ENCODE data around the gene GNMT. TPM values are rescaled to one million over a fixed set of nuclear protein-coding genes. Genes with fewer than 3 reads are reported as not detected.
"Not testable (repeated sequence)": the region's sequence is repeated elsewhere in the genome, so short reads cannot be mapped to it uniquely, and the experiment has no call there.

Gene GNMT
- total RNA-seq, 1 donor, result 0.63 TPM

DNA sequence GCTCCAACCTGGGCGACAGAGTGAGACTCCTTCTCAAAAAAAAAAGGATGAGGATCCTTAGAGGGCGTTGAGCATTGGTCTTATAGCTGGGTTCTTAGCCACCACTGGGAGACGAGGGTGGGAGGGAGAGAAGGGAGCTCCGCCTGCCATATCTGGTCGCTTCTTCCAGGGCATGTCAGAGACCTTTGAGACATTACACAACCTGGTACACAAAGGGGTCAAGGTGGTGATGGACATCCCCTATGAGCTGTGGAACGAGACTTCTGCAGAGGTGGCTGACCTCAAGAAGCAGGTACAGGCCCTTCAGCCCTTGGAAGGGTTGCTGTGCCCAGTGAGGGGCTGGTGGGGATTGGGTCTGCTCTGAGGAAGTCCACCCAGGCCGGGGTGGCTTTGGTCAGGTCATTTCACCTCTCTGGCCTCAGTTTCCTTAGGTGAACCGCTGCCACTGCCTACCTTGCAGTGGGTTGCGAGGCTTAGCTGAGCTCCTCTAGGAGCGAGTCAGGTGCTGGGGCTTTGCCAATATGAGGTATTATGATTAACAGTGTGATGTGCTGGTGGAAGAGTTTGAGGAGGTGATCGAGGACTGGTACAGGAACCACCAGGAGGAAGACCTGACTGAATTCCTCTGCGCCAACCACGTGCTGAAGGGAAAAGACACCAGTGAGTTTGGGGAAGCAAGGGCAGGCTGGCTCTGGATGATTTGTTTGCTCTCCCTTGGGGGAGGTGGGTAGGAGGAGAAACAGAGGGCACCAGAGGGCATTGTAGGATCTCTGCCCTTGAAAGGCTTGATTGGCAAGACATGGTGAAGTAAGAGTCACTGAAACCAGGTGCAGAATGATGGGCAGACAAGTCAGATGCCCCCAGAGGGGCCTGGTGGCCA lies 22.8 kb upstream of the GNMT start:
- H3K9me3 ChIP-seq (ENCODE audit: low read depth, low read length), result no peaks in the 10 kb centered on the region
- peaks cover 29% of the 10 kb centered on the region for H3K4me1 ChIP-seq (ENCODE audit: insufficient read depth, low read length)
- H3K27me3 ChIP-seq (ENCODE audit: insufficient read depth, low read length), result no peaks in the 10 kb centered on the region
- no peak overlapping the region for H3K4me3 ChIP-seq (ENCODE audit: low read length)

DNA sequence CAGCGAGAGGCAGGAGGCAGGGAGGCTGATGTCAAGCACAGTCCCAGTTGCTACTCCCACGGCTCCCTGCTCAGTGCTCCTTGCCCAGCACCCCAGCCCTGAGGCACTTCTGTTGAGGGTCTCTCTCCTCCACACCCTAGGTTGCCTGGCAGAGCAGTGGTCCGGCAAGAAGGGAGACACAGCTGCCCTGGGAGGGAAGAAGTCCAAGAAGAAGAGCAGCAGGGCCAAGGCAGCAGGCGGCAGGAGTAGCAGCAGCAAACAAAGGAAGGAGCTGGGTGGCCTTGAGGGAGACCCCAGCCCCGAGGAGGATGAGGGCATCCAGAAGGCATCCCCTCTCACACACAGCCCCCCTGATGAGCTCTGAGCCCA lies 22.1 kb upstream of the GNMT start:
- Histone ChIP-seq H3K4me3 (ENCODE audit: low read length) (no peak overlapping the region), H3K4me1 (ENCODE audit: insufficient read depth, low read length) (peaks cover 23% of the 10 kb centered on the region), H3K27me3 (ENCODE audit: insufficient read depth, low read length) (no peaks in the 10 kb centered on the region), H3K9me3 (ENCODE audit: low read depth, low read length) (no peaks in the 10 kb centered on the region)

DNA sequence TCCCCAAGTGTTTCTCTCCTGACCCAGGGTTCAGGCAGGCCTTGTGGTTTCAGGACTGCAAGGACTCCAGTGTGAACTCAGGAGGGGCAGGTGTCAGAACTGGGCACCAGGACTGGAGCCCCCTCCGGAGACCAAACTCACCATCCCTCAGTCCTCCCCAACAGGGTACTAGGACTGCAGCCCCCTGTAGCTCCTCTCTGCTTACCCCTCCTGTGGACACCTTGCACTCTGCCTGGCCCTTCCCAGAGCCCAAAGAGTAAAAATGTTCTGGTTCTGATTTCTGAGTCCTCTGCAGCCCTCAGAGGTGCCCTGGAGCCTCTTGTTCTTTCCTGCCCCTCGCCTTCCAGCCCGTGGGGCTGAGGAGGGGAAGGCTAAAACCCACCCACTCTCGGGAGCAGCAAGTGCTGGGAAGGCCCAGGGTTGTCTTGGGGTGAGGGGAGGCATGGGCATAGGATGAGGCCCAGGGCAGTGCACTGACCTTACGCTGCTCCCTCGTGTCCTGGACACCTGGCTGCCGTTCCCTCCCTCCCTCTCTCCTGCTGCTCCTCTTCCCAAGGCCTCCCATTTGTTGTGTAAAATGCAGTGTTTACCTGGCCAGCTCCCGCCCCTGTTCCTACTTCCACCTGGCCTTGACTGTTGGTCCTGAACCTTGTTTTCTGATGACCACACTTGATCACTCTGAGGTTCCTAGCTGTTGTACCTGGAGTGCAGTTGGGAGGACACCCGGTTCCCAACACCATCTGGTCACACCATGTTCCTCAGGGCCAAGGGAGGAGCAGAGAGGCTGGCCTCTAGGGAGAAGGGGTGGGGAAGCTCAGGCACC lies 21.4 kb upstream of the GNMT start:
- Histone ChIP-seq H3K9me3 (ENCODE audit: low read depth, low read length) (no peaks in the 10 kb centered on the region), H3K4me3 (ENCODE audit: low read length) (no peak overlapping the region), H3K4me1 (ENCODE audit: insufficient read depth, low read length) (peaks cover 16% of the 10 kb centered on the region), H3K27me3 (ENCODE audit: insufficient read depth, low read length) (no peaks in the 10 kb centered on the region)

DNA sequence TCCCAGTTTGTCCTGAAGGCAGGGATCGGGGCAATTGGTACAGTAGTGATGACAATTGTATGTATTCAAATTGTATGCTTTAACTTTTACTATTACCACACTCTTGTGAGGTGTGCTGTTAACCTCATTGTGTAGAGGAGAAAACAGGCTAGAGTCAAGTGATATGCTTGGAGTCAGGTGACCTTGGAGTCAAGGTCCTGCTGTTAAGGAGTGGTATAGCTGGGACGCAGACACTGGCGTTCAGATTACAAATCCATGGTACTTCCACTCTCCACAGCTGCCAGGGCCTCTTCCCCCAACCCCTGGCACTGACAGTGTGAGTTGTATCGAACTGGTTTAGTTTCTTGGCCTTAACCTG lies 20.8 kb upstream of the GNMT start:
- peaks cover 10% of the 10 kb centered on the region for H3K4me1 ChIP-seq (ENCODE audit: insufficient read depth, low read length)
- H3K9me3 ChIP-seq (ENCODE audit: low read depth, low read length), result no peaks in the 10 kb centered on the region
- no peaks in the 10 kb centered on the region for H3K27me3 ChIP-seq (ENCODE audit: insufficient read depth, low read length)
- H3K4me3 ChIP-seq (ENCODE audit: low read length), result no peak overlapping the region

DNA sequence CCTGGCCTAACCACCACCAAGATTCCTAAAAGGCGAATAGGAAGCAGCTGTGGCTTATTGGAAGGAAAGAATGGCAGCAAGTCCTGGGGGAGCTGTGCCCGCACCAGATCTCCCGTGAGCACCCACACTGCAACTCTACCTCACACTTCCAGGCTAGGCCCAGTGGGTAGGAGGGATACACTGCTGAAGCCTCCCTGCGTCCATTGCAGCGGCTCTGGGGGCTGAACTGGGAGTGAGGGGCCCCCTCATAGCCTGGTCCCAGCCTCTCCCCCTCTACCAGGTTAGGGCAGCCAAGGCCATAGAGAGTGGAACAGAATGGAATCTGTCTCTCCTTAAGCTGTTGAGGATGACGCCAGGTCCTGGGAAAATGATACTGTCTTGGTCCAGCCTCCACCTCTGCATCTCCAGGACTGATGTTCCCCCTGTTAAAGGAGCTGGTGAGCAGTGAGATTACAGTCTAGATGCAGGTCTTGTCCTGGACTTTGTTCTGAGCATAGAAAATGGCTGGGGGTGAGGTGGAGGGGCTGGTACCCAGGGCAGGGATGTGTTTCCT lies 20.0 kb upstream of the GNMT start:
- Histone ChIP-seq H3K27me3 (ENCODE audit: insufficient read depth, low read length) (no peaks in the 10 kb centered on the region), H3K4me3 (ENCODE audit: low read length) (no peak overlapping the region), H3K4me1 (ENCODE audit: insufficient read depth, low read length) (peaks cover 3% of the 10 kb centered on the region), H3K9me3 (ENCODE audit: low read depth, low read length) (no peaks in the 10 kb centered on the region)

DNA sequence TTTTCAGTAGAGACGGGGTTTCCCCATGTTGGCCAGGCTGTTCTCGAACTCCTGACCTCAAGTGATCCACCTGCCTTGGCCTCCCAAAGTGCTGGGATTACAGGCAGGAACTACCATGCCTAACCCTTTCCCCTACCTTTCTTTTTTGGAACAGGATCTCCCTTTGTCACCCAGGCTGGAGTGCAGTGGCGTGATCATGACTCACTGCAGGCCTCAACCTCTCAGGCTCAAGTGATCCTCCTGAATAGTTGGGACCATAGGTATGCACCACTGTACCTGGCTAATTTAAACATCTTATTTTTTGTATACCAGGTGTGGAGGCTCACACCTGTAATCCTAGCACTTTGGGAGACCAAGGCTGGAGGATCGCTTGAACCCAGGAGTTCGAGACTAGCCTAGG lies 19.2 kb upstream of the GNMT start:
- not testable (repeated sequence) for H3K4me1 ChIP-seq (ENCODE audit: insufficient read depth, low read length); H3K27me3 ChIP-seq (ENCODE audit: insufficient read depth, low read length); H3K4me3 ChIP-seq (ENCODE audit: low read length); H3K9me3 ChIP-seq (ENCODE audit: low read depth, low read length)

DNA sequence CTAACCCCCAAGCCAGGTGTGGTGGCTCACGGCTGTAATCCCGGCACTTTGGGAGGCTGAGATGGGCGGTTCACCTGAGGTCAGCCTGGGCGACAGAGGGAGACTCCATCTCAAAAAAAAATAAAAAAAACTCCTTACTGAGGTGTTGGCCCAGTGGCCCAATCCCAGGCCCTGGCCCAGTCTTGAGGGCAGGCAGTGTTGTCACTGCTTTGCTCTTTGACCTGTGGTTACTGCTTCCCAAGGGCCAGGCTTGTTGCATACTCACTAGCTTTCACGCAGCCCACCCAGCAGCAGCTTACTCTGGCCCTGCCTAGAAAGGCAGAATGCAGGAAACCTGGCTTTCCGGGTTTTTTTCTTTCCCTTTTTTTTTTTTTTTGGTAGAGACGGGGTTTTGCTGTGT lies 18.1 kb upstream of the GNMT start:
- H3K4me3 ChIP-seq (ENCODE audit: low read length), result no peak overlapping the region
- H3K27me3 ChIP-seq (ENCODE audit: insufficient read depth, low read length), result no peaks in the 10 kb centered on the region
- H3K9me3 ChIP-seq (ENCODE audit: low read depth, low read length), result no peaks in the 10 kb centered on the region
- no peaks in the 10 kb centered on the region for H3K4me1 ChIP-seq (ENCODE audit: insufficient read depth, low read length)

DNA sequence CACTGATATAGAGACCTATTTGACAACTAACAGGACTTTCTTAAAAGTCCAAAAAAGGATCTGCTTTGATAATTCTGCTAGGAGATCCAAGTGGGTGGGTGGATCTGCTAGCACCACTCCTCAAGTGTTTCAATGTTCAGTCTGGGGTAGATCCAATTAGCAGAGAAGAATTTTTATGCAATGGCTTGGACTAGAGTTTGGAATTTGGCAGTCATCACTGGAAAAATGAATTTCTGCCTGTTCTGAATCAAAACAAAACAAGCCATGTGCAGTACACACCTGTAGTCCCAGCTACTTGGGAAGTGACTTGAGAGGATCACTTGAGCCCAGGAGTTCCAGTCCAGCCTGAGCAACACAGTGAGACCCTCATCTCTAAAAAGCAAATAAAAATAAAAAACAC lies 12.6 kb upstream of the GNMT start:
- Histone ChIP-seq H3K4me1 (ENCODE audit: insufficient read depth, low read length) (no peaks in the 10 kb centered on the region), H3K27me3 (ENCODE audit: insufficient read depth, low read length) (no peaks in the 10 kb centered on the region), H3K9me3 (ENCODE audit: low read depth, low read length) (no peaks in the 10 kb centered on the region), H3K4me3 (ENCODE audit: low read length) (no peak overlapping the region)

DNA sequence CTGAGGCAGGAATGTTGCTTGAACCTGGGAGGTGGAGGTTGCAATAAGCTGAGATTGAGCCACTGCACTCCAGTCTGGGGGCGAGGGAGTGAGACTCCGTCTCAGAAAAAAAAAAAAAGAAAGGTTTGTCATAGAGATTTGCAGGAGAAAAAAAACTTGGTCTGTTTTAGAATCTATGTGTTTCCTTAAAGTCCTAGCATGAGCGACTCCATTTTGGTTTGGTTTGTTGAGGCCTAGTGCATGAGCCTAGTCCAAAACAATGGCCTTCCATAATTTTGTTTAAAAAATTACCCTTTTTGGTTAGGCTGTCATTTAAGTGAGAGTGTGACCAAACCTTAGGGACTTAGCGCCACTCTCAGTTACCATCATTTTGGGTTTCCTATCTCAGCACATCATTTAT lies 8.2 kb upstream of the GNMT start:
- Histone ChIP-seq H3K4me3 (ENCODE audit: low read length) (no peak overlapping the region), H3K27me3 (ENCODE audit: insufficient read depth, low read length) (no peaks in the 10 kb centered on the region), H3K4me1 (ENCODE audit: insufficient read depth, low read length) (no peaks in the 10 kb centered on the region), H3K9me3 (ENCODE audit: low read depth, low read length) (no peaks in the 10 kb centered on the region)

DNA sequence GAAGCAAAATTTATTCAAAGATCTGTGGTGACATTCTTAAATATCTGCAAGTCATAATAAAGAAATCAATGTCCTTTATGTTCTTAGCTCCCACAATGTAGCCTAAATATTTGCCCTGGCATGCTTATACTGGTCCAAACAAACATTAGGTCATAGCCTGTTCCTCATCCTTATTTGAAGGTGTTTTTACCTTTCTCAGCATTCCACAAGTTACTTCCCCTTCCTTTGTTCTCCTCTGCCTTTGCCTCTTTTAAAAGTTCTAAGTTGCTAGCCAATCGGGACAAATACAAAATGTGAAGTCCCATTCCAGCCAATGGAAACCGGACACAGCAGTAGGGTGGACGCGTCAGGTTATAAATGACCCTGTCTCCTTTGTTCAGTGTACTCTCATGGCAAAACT lies 6.1 kb upstream of the GNMT start:
- H3K27me3 ChIP-seq (ENCODE audit: insufficient read depth, low read length); H3K4me1 ChIP-seq (ENCODE audit: insufficient read depth, low read length); H3K9me3 ChIP-seq (ENCODE audit: low read depth, low read length): not testable (repeated sequence)

DNA sequence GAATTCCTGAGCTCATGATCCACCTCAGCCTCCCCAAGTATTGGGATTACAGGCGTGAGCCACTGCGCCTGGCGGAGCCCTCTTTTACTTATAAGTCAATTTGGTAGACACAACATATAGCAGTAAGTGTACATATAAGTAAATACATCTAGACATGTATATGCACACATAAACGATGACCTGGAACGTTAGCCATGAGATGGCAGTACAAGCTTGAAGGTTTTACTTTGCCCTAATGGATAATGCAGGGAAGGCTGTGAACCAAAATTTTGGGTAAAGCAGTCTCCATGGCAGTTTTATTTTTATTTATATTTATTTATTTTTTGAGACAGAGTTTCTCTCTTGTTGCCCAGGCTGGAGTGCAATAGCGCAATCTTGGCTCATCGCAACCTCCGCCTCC lies 2.4 kb upstream of the GNMT start:
- H3K4me1 ChIP-seq (ENCODE audit: insufficient read depth, low read length), result peaks cover 16% of the 10 kb centered on the region
- peaks cover 10% of the 10 kb centered on the region for H3K27me3 ChIP-seq (ENCODE audit: insufficient read depth, low read length)
- no peaks in the 10 kb centered on the region for H3K9me3 ChIP-seq (ENCODE audit: low read depth, low read length)
- no peak overlapping the region for H3K4me3 ChIP-seq (ENCODE audit: low read length)

More for the DNA sequence above, 6.1 kb upstream of the GNMT start:
- H3K4me3 ChIP-seq (ENCODE audit: low read length), result not testable (repeated sequence)

DNA sequence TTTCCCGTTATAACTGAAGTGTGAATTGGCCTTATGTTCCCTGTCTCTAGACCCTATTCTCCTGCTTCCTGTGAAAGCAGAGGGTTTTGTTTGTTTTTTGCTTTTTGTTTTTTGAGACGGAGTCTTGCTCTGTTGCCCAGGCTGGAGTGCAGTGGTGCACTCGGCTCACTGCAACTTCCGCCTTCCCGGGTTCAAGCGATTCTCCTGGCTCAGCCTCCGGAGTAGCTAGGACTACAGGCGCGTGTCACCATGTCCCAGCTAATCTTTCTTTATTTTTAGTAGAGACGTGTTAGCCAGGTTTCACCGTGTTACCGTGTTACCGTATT lies 674 bp upstream of the GNMT start:
- Histone ChIP-seq H3K4me1 (ENCODE audit: insufficient read depth, low read length) (peaks cover 16% of the 10 kb centered on the region), H3K4me3 (ENCODE audit: low read length) (peak overlapping the region; percentile 24)

DNA sequence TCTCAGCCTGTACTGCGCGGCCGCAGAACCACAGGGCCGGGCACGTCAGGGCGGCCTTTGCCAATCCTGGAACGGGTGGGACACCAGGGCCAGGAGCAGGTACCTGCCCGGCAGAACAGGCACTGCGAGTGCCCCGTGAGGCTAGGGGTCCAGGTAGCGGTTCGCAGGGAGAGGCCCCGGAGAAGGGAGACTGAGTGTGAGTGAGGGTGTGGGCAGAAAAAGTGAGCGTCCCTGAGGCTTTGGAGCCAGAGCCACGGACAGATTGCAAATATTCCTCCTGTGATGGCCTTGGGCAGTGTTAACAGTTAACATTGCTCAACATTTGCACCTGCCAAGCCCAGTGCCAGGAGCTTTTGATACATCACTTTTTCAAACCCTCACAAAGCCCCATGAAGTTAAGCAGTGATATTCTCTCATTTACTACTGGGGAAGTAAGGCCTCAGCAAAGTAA lies 491 bp downstream of the GNMT start:
- no peak overlapping the region for H3K4me3 ChIP-seq (ENCODE audit: low read length)
- H3K27me3 ChIP-seq (ENCODE audit: insufficient read depth, low read length), result peaks cover 10% of the 10 kb centered on the region
- H3K9me3 ChIP-seq (ENCODE audit: low read depth, low read length), result no peaks in the 10 kb centered on the region
- H3K4me1 ChIP-seq (ENCODE audit: insufficient read depth, low read length), result peaks cover 16% of the 10 kb centered on the region

More for the DNA sequence above, 674 bp upstream of the GNMT start:
- Histone ChIP-seq H3K9me3 (ENCODE audit: low read depth, low read length) (no peaks in the 10 kb centered on the region), H3K27me3 (ENCODE audit: insufficient read depth, low read length) (peaks cover 10% of the 10 kb centered on the region)

DNA sequence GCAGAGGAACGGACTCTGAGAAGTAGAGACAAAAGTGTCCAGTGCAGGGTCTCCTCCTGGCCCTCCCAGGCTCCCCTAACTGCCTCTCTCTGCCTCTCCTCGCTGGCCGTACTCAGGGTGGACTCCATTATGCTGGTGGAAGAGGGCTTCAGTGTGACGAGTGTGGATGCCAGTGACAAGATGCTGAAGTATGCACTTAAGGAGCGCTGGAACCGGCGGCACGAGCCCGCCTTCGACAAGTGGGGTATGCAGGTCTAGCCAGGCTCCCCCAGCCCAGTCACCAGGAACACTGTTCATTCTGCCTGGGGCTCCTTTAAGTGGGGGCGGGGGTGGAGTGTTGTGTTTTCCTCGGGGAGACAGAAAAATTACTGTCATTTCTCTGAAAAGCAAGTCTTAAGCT lies 1.5 kb downstream of the GNMT start:
- H3K4me1 ChIP-seq (ENCODE audit: insufficient read depth, low read length), result peaks cover 16% of the 10 kb centered on the region
- H3K27me3 ChIP-seq (ENCODE audit: insufficient read depth, low read length), result peaks cover 10% of the 10 kb centered on the region
- H3K9me3 ChIP-seq (ENCODE audit: low read depth, low read length), result no peaks in the 10 kb centered on the region
- no peak overlapping the region for H3K4me3 ChIP-seq (ENCODE audit: low read length)

DNA sequence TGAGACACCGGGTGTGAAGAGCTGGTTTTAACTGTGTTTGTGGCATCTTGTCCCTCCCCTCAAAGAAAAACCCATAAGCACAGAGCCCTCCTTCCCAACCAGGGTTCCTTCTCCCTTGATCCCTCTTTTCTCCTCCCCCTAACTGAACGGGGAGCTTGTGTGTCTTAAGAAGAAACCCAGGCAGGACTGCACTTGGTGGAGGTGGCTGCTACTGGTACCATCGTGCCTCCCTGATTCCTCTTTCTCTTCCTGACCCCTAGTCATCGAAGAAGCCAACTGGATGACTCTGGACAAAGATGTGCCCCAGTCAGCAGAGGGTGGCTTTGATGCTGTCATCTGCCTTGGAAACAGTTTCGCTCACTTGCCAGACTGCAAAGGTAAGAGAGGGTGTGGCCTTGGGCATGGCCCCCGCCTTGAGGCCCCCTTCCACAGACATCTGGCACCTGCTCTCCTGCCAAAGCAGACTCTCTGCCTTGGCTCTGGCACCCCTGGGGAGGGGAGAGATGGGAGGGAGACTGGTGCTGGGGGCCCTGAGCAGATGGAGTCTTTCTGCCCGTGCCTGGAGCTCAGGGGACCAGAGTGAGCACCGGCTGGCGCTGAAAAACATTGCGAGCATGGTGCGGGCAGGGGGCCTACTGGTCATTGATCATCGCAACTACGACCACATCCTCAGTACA lies 2.1 kb downstream of the GNMT start:
- H3K27me3 ChIP-seq (ENCODE audit: insufficient read depth, low read length), result peaks cover 10% of the 10 kb centered on the region
- no peak overlapping the region for H3K4me3 ChIP-seq (ENCODE audit: low read length)
- peaks cover 16% of the 10 kb centered on the region for H3K4me1 ChIP-seq (ENCODE audit: insufficient read depth, low read length)
- no peaks in the 10 kb centered on the region for H3K9me3 ChIP-seq (ENCODE audit: low read depth, low read length)

All from mononuclear cell (primary cell).